ENCODE results near the gene ABITRAM. TPM values are rescaled to one million over a fixed set of nuclear protein-coding genes. Genes with fewer than 3 reads are reported as not detected.

The ABITRAM gene
- total RNA-seq, 1 experiment from 2014 or later: 6.4 TPM

DNA sequence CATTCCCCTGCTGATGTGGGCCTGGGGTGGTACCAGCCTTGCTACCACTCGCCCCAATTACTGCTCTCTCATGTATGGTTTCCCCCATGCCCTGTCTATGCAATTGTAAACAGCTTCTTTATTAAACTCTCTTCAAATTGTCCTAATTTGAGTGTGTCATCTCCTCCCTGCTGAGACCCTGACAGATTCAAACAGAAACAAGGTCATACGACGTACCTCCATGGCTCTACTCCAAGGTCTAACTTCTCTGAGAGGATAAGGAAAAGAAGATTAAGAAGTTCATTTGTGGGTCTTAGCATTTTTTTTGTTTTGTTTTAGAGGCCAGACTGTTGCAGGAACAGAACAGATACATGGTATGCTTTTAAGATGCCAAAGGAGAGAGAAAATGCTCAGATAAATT lies 38.0 kb downstream of the ABITRAM start:
- Histone ChIP-seq H3K27ac (ENCODE audit: low read length) (no peak overlapping the region), H3K36me3 (ENCODE audit: control insufficient read depth, insufficient read depth, low read length) (peaks cover 2% of the 10 kb centered on the region; the same call in 1 of the 2 replicates), H3K4me3 (ENCODE audit: low read depth in 2 of 2, low read length in 2 of 2) (no peak overlapping the region), H3K4me1 (ENCODE audit: control insufficient read depth, insufficient read depth, low read length) (no peaks in the 10 kb centered on the region), H3K9me3 (ENCODE audit: control insufficient read depth, insufficient read depth, low read depth, low read length) (no peaks in the 10 kb centered on the region), H3K27me3 (ENCODE audit: control insufficient read depth, insufficient read depth, low read length) (no peaks in the 10 kb centered on the region)
- BruUV-seq (replicated peaks): no TSS peak
- DNase-seq (ENCODE audit: low read depth, low spot score) (no peak), ATAC-seq (no peak)
- intact Hi-C loops (cut with micrococcal nuclease; ENCODE audit: unreplicated experiment) (no loop called here), in situ Hi-C loops (cut with HindIII; ENCODE audit: low pct_unique_long_range_greater_than_20kb, low sequenced_read_pairs) (no loop called here)
- TF ChIP-seq, protein P1, sequence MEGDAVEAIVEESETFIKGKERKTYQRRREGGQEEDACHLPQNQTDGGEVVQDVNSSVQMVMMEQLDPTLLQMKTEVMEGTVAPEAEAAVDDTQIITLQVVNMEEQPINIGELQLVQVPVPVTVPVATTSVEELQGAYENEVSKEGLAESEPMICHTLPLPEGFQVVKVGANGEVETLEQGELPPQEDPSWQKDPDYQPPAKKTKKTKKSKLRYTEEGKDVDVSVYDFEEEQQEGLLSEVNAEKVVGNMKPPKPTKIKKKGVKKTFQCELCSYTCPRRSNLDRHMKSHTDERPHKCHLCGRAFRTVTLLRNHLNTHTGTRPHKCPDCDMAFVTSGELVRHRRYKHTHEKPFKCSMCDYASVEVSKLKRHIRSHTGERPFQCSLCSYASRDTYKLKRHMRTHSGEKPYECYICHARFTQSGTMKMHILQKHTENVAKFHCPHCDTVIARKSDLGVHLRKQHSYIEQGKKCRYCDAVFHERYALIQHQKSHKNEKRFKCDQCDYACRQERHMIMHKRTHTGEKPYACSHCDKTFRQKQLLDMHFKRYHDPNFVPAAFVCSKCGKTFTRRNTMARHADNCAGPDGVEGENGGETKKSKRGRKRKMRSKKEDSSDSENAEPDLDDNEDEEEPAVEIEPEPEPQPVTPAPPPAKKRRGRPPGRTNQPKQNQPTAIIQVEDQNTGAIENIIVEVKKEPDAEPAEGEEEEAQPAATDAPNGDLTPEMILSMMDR (IDR thresholded peaks at IDR 0.05): no peak
- TF ChIP-seq, protein P2, sequence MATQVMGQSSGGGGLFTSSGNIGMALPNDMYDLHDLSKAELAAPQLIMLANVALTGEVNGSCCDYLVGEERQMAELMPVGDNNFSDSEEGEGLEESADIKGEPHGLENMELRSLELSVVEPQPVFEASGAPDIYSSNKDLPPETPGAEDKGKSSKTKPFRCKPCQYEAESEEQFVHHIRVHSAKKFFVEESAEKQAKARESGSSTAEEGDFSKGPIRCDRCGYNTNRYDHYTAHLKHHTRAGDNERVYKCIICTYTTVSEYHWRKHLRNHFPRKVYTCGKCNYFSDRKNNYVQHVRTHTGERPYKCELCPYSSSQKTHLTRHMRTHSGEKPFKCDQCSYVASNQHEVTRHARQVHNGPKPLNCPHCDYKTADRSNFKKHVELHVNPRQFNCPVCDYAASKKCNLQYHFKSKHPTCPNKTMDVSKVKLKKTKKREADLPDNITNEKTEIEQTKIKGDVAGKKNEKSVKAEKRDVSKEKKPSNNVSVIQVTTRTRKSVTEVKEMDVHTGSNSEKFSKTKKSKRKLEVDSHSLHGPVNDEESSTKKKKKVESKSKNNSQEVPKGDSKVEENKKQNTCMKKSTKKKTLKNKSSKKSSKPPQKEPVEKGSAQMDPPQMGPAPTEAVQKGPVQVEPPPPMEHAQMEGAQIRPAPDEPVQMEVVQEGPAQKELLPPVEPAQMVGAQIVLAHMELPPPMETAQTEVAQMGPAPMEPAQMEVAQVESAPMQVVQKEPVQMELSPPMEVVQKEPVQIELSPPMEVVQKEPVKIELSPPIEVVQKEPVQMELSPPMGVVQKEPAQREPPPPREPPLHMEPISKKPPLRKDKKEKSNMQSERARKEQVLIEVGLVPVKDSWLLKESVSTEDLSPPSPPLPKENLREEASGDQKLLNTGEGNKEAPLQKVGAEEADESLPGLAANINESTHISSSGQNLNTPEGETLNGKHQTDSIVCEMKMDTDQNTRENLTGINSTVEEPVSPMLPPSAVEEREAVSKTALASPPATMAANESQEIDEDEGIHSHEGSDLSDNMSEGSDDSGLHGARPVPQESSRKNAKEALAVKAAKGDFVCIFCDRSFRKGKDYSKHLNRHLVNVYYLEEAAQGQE (IDR thresholded peaks at IDR 0.05; ENCODE audit: insufficient read depth in 1 of 2, low read depth in 2 of 2, low read length in 1 of 2): no peak
- TF ChIP-seq TCF7L2 (IDR thresholded peaks at IDR 0.05; ENCODE audit: low read depth, low read length) (no peak), POLR2AphosphoS5 (IDR thresholded peaks at IDR 0.05; ENCODE audit: low read depth, low read length) (no peak), SIN3A (IDR thresholded peaks at IDR 0.05; ENCODE audit: borderline replicate concordance, insufficient read depth, low read depth, low read length) (no peak)
- ChIA-PET POLR2A (no interaction called here), CTCF (no interaction called here)

DNA sequence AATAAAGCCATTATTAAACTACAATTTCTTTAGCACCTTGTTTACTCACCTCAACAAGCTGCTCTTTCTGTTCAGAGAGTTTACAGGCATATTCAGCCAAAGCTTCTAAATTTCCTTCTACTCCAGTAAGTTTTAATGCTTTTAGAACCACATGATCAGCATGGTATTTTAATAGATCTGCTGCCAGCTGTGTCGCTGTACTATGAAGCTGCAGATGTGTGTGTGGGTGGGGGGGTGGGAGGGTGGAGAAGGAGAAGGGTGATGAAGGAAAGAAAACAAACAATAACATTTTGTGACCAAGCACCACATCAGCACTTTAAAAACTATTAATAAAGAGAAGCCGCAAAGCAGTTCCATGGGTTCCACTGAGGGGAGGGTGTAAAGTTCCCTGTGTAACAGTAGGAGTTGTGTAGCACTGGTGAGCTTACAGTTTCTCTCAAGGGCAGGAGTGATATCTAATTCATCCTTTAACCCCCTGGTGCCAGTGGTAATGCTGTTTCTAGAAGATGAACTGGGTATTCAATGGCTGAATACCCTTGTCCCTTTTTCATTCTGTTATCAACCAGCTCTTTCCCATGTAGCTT lies 38.5 kb downstream of the ABITRAM start:
- ChIA-PET POLR2A (no interaction called here), CTCF (no interaction called here)
- Histone ChIP-seq H3K36me3 (ENCODE audit: control insufficient read depth, insufficient read depth, low read length) (peaks cover 2% of the 10 kb centered on the region; the same call in 1 of the 2 replicates), H3K9me3 (ENCODE audit: control insufficient read depth, insufficient read depth, low read depth, low read length) (no peaks in the 10 kb centered on the region), H3K4me3 (ENCODE audit: low read depth in 2 of 2, low read length in 2 of 2) (no peak overlapping the region), H3K4me1 (ENCODE audit: control insufficient read depth, insufficient read depth, low read length) (no peaks in the 10 kb centered on the region), H3K27me3 (ENCODE audit: control insufficient read depth, insufficient read depth, low read length) (no peaks in the 10 kb centered on the region), H3K27ac (ENCODE audit: low read length) (no peak overlapping the region)
- intact Hi-C loops (cut with micrococcal nuclease; ENCODE audit: unreplicated experiment) (no loop called here), in situ Hi-C loops (cut with HindIII; ENCODE audit: low pct_unique_long_range_greater_than_20kb, low sequenced_read_pairs) (no loop called here)
- TF ChIP-seq POLR2AphosphoS5 (IDR thresholded peaks at IDR 0.05; ENCODE audit: low read depth, low read length) (no peak), SIN3A (IDR thresholded peaks at IDR 0.05; ENCODE audit: borderline replicate concordance, insufficient read depth, low read depth, low read length) (no peak), TCF7L2 (IDR thresholded peaks at IDR 0.05; ENCODE audit: low read depth, low read length) (no peak)
- TF ChIP-seq, protein P1 (IDR thresholded peaks at IDR 0.05): no peak
- TF ChIP-seq, protein P2 (IDR thresholded peaks at IDR 0.05; ENCODE audit: insufficient read depth in 1 of 2, low read depth in 2 of 2, low read length in 1 of 2): no peak
- ATAC-seq (no peak), DNase-seq (ENCODE audit: low read depth, low spot score) (no peak)
- no TSS peak for BruUV-seq (replicated peaks)
